Measurements from ENCODE around the gene LARP1B. TPM values are rescaled to one million over a fixed set of nuclear protein-coding genes. Genes with fewer than 3 reads are reported as not detected.
"Not testable (repeated sequence)": the region's sequence is repeated elsewhere in the genome, so short reads cannot be mapped to it uniquely, and the experiment has no call there.

Gene LARP1B
- 10.9 and 16.7 TPM in 2 replicates for total RNA-seq
- 5.8 and 12.2 TPM in 2 replicates for polyA plus RNA-seq

GRCh38 chr4:128060699-128061565 is at the start of gene LARP1B:
Gene LARP1B, plus strand, starts transcription at chr4:128061312. Its CDS starts 13,640 bp downstream, at chr4:128074952.
- no peaks in the 10 kb centered on the region for H3K36me3 ChIP-seq
- H3K4me1 ChIP-seq (ENCODE audit: low read depth): no peaks in the 10 kb centered on the region
- peak within 1 kb of the TSS; percentile 75 for H3K4me3 ChIP-seq
- TF ChIP-seq CTCF (IDR thresholded peaks at IDR 0.05; ENCODE audit: low read depth, low read length): no peak
- H3K27me3 ChIP-seq: no peaks in the 10 kb centered on the region
- H3K9me3 ChIP-seq (ENCODE audit: low read depth): no peaks in the 10 kb centered on the region
- peak within 1 kb of the TSS; percentile 94 for H3K27ac ChIP-seq
- DNase-seq (ENCODE audit: low read depth in 1 of 2, low spot score in 1 of 2): peak; percentile 97 to 99

- Histone ChIP-seq H3K9me3 (ENCODE audit: low read depth) (no peaks in the 10 kb centered on the region), H3K27me3 (no peaks in the 10 kb centered on the region), H3K4me1 (ENCODE audit: low read depth) (no peaks in the 10 kb centered on the region), H3K36me3 (peaks cover 47% of the 10 kb centered on the region), H3K27ac (no peak overlapping the region), H3K4me3 (no peak overlapping the region)
- DNase-seq (ENCODE audit: low read depth in 1 of 2, low spot score in 1 of 2): no peak
- TF ChIP-seq CTCF (IDR thresholded peaks at IDR 0.05; ENCODE audit: low read depth, low read length): no peak
These were observed 35.8 kb upstream of the LARP1B start for GRCh38 chr4:128025319-128025718.

GRCh38 chr4:128029907-128030306 is 31.2 kb upstream of the LARP1B start:
- peaks cover 29% of the 10 kb centered on the region for H3K36me3 ChIP-seq
- TF ChIP-seq CTCF (IDR thresholded peaks at IDR 0.05; ENCODE audit: low read depth, low read length): no peak
- no peak overlapping the region for H3K4me3 ChIP-seq
- H3K27me3 ChIP-seq: no peaks in the 10 kb centered on the region
- no peaks in the 10 kb centered on the region for H3K9me3 ChIP-seq (ENCODE audit: low read depth)
- no peaks in the 10 kb centered on the region for H3K4me1 ChIP-seq (ENCODE audit: low read depth)
- H3K27ac ChIP-seq: no peak overlapping the region
- no peak for DNase-seq (ENCODE audit: low read depth in 1 of 2, low spot score in 1 of 2)

GRCh38 chr4:128031756-128032384 is 29.2 kb upstream of the LARP1B start:
- DNase-seq (ENCODE audit: low read depth in 1 of 2, low spot score in 1 of 2): no peak
- no peaks in the 10 kb centered on the region for H3K9me3 ChIP-seq (ENCODE audit: low read depth)
- H3K4me1 ChIP-seq (ENCODE audit: low read depth): no peaks in the 10 kb centered on the region
- H3K27me3 ChIP-seq: no peaks in the 10 kb centered on the region
- no peak overlapping the region for H3K4me3 ChIP-seq
- peaks cover 24% of the 10 kb centered on the region for H3K36me3 ChIP-seq
- H3K27ac ChIP-seq: no peak overlapping the region
- TF ChIP-seq CTCF (IDR thresholded peaks at IDR 0.05; ENCODE audit: low read depth, low read length): no peak

GRCh38 chr4:128039568-128039967 is 21.5 kb upstream of the LARP1B start:
- peak overlapping the region; percentile 21 for H3K27ac ChIP-seq
- no peaks in the 10 kb centered on the region for H3K36me3 ChIP-seq
- no peaks in the 10 kb centered on the region for H3K4me1 ChIP-seq (ENCODE audit: low read depth)
- H3K4me3 ChIP-seq: no peak overlapping the region
- H3K9me3 ChIP-seq (ENCODE audit: low read depth): no peaks in the 10 kb centered on the region
- H3K27me3 ChIP-seq: no peaks in the 10 kb centered on the region
- no peak for TF ChIP-seq CTCF (IDR thresholded peaks at IDR 0.05; ENCODE audit: low read depth, low read length)
- no peak for DNase-seq (ENCODE audit: low read depth in 1 of 2, low spot score in 1 of 2)

GRCh38 chr4:128047019-128047418 is 14.1 kb upstream of the LARP1B start:
- not testable (repeated sequence) for H3K4me1 ChIP-seq (ENCODE audit: low read depth); H3K9me3 ChIP-seq (ENCODE audit: low read depth); H3K27me3 ChIP-seq; H3K4me3 ChIP-seq; H3K27ac ChIP-seq; DNase-seq (ENCODE audit: low read depth in 1 of 2, low spot score in 1 of 2); H3K36me3 ChIP-seq

- not testable (repeated sequence) for DNase-seq (ENCODE audit: low read depth in 1 of 2, low spot score in 1 of 2); H3K9me3 ChIP-seq (ENCODE audit: low read depth); H3K4me1 ChIP-seq (ENCODE audit: low read depth); H3K27me3 ChIP-seq; H3K4me3 ChIP-seq; H3K27ac ChIP-seq; H3K36me3 ChIP-seq
These were observed 13.6 kb upstream of the LARP1B start for GRCh38 chr4:128047514-128047913.

- H3K9me3 ChIP-seq (ENCODE audit: low read depth); H3K4me3 ChIP-seq; H3K27ac ChIP-seq; H3K36me3 ChIP-seq; H3K27me3 ChIP-seq; H3K4me1 ChIP-seq (ENCODE audit: low read depth): not testable (repeated sequence)
- DNase-seq (ENCODE audit: low read depth in 1 of 2, low spot score in 1 of 2): peak in 1 of 2 donors; percentile 14
These were observed 9.9 kb upstream of the LARP1B start for GRCh38 chr4:128051229-128051628.
